C1 segment of cervical spinal cord (tissue), 14 donors: ENCODE data around the gene LBHD2.
A peak's percentile ranks its signal among the peaks of the same experiment; 100 is the strongest.
"Not testable (repeated sequence)": the region's sequence is repeated elsewhere in the genome, so short reads cannot be mapped to it uniquely, and the experiment has no call there.

Experiments
- DNase-seq, 14 donors: peaks; one replicate each; lab custom pipeline; 2025; lab: John Stamatoyannopoulos, UW

Gene LBHD2

GRCh38 chr14:103118018-103118662, 34.1 kb downstream of the LBHD2 start:
- peak in 2 of 14 donors; percentile 27 to 63 for DNase-seq

DNA sequence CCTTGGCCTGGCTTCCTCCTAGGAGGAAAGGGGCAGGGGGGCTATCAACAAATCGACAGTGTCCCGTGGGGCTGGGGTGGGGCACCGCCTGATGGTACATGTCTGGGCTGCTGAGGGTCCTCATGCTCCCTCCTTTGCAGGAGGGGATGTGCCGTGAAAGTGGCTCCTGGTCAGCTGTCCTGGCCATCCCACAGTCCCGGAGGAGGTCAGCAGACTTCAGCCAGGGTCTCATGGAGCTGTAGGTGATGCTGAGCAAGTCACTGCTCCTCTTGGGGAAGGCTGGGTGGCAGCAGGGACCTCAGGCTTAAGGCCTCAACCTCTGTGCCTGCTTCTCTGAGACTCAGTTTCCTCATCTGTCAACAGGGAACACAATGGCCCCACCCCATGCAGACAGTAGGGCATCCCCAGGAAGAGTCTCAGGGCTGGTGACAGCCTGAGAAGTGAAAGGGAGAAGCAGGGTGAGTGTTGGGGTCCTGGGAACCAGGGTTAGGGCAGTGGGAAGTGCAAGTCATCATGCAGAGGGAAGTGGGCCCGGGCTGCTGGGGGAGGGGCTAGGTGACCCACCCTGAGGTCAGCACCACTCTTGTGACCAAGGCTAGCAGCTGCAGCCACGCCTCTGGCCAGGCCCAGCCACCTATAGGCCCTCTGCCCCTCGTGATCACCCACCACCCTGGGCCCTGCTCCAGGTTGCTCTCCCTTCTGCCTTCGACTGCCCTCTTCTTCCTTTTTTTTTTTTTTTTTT, 34.8 kb downstream of the LBHD2 start:
- peak in 7 of 14 donors; percentile 22 to 52 (median 46) for DNase-seq

DNA sequence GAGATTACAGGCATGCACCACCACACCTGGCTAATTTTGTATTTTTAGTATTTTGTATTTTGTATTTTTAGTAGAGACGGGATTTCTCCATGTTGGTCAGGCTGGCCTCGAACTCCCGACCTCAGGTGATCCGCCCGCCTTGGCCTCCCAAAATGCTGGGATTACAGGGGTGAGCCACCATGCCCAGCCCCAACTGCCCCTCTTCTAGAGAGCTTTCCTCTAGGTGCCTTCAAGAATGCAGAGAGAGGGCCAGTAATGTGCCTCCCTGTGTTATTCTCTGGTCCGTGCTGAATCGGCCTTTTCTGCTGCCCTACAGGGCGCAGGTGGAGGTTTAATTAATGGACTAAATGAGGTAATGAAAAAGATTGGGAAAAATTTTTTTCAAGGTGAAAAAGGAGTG, 35.5 kb downstream of the LBHD2 start:
- DNase-seq = not testable (repeated sequence)

GRCh38 chr14:103121121-103121845, 37.3 kb downstream of the LBHD2 start:
- peak in 5 of 14 donors; percentile 28 to 83 (median 38) for DNase-seq

GRCh38 chr14:103121846-103122584, 38.0 kb downstream of the LBHD2 start:
- peak in 7 of 14 donors; percentile 26 to 83 (median 38) for DNase-seq

GRCh38 chr14:103122585-103122946, 38.6 kb downstream of the LBHD2 start:
- peak in 1 of 14 donors; percentile 45 for DNase-seq

DNA sequence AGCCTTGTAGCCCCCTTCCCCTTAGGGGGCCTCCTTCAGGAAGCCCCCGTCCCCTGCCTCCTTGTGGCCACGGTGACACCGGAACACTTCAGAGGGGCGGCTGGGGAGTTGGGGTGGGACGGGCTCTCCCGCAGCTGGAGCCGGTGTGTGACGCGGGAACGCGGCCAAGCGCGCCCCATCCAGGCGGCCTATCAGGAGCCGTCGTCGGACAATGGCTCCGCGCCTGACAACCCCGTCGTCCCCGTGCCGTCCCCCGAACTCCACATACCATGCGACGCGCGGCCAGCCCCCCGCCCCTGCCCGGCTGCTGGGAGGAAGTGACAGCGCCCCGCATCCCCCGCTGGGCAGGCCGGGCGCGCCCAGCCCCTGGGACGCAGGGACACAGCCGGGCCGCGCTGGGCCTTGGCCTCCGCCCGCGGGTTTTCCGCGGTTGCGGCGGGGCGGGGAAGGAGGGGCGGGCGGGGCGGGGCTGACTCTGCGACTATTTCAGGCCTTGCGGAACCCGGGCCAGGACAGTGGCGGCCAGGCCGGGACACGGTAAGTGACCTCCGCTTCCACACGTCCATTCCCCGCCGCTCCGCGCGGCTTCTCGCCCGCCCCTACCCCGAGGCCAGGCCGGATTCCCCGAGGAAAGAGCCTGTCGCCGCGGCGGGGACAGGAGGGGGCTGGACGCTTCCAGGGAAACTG, 39.1 kb downstream of the LBHD2 start, which contains the start of gene TNFAIP2:
TSS of gene TNFAIP2 (plus strand) at position 515 of the 687 bp plus-strand sequence. CDS start 2,997 bp downstream, outside the sequence.
- peak in 4 of 14 donors; percentile 14 to 51 (median 37) for DNase-seq

GRCh38 chr14:103123634-103124500, 39.9 kb downstream of the LBHD2 start:
- peak in 1 of 14 donors; percentile 18 for DNase-seq

DNA sequence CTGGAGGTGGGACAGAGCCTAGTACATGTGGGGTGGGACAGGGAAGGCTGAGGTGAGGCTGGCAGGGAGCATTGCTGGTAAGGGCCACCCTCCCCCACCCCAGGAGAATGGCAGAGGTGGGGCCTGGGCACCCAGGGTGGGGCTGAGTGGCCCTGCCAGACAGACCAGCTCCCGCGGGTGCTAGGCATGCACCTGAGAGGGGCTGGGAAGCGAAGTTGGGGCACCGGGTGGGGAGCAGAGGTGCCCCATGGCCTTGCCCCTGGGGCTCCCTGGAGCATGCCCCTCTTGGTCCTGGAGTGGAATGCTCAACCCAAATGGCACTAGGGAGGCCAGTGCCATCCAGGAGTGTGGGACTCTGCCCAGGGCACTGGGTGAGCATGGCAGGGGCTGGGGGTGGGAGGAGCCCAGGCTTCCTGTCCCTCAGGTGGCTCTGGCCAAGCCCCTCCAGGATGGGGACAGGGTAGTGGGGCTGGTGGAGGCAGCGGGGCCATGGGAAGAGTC, 40.5 kb downstream of the LBHD2 start:
- DNase-seq = no peak

DNA sequence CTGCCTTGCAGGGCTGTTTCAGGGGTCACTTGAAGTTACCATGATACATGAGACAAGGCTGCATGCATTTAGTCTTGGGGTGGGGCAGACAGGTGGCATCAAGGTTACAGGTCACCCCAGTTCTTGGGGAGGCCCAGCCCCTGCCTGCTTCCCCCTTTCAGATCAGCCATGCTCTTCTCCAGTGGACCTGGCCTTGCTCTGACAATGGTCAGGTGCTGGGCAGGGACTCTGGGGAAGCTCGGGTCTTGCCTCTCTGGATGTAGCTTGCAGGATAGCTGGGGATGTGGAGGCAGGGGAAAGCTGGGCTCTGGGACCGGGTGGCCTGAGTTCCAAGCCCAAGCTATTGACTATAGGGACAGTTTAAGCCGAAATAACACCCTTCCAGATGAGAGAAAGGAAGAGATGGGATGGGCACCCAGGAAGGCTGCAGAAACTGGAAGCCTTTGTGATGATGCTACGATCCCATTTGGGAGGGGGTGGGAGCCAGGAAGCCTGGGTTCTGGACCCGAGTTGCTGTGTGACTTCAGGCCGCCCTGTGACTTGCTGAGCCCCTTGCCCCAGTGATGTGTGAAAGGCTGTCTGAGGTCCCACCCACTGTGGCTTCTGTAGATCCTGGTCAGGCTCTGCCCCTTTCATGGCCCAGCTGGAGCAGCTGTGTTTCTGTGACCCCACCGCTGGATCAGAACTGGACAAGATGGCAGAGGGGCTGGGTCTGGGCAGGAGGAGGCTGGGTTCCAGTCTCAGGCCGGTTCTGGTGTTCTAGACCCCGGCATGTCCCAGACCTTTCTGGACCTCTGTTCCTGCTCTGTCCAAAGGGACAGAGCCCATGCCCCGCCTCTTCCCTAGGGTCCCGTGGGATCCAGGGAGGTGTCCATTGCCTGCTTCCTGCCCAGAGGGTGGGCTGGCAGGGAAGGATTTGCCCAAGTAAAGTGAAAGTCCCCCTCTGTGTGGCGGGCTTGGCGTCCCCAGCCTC, 41.4 kb downstream of the LBHD2 start:
- DNase-seq = no peak

- DNase-seq = peak in 1 of 14 donors; percentile 6
These were observed 42.3 kb downstream of the LBHD2 start for GRCh38 chr14:103126088-103126872.

DNA sequence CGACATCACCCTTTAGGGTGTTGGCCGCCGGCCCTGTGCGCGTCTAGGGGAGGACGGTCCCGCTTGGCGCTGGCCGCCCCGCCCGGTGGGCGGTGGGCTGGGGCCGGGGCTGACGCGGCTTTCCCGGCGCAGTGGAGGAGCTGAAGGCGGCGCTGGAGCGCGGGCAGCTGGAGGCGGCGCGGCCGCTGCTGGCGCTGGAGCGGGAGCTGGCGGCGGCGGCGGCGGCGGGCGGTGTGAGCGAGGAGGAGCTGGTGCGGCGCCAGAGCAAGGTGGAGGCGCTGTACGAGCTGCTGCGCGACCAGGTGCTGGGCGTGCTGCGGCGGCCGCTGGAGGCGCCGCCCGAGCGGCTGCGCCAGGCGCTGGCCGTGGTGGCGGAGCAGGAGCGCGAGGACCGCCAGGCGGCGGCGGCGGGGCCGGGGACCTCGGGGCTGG, 42.9 kb downstream of the LBHD2 start:
- DNase-seq = peak in 1 of 14 donors; percentile 58

GRCh38 chr14:103127356-103127755, 43.3 kb downstream of the LBHD2 start:
- DNase-seq = no peak

GRCh38 chr14:103127861-103128598, 44.0 kb downstream of the LBHD2 start:
- DNase-seq = no peak

GRCh38 chr14:103128631-103129300, 44.8 kb downstream of the LBHD2 start:
- DNase-seq = peak in 3 of 14 donors; percentile 23 to 84 (median 43)

- no peak for DNase-seq
These were observed 45.4 kb downstream of the LBHD2 start for GRCh38 chr14:103129301-103130016.
